Skin of body (tissue), 2 donors: Measurements from ENCODE around the gene PELI2. TPM values are rescaled to one million over a fixed set of nuclear protein-coding genes. Genes with fewer than 3 reads are reported as not detected.

ENCODE experiments used
- DNase-seq: peaks from one replicate; lab custom pipeline; 2025; lab: John Stamatoyannopoulos, UW
- total RNA-seq: library from RNA; depleted of rRNA; stranded (reverse); fragments of >200 nt; gene quantifications from one replicate; pipeline ENCODE4 v1.2.3, GENCODE V29; 2014

PELI2 gene
- total RNA-seq, 1 donor from 2014 or later = 22.5 TPM

GRCh38 chr14:56118611-56119181 is 485 bp downstream of the PELI2 start:
- no peak for DNase-seq

DNA sequence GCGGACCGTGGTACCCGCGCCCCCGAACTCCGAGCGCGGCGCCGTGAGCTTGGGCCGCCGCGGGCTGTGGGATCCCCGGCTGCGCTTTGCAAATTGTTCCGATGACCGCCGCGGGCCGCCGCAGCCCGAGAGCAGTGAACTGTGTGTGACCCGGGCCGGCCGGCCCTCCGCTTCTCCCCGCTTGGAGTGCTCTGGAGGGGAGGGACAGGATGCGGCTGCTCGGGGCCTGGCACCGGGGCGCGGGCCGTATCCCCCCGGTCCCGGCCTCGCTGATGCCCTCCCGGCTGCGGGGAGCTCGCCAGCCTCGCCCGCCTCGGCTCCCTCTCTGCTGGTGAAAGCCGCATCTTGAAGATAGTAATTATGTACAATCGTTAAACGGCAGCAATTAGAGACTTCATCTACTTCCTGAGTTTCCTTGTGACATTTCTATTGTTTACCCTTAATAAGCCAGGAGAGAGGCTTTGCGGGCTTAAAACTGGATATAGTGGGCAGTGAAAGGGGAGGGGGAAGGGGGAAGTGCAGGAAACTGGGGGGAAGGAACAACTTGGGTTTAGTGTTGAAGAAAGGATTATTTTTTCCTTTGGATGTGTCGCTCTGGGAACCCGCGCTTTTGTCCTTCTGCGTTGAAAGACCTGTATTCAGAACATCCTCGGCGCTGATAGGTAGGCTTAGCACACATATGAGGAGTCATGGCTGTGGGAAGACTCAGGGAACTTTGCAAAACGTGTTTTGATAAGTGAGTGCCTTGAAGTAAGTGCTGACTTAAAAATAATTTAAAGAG is 1.2 kb downstream of the PELI2 start:
- DNase-seq = peak; percentile 41

- peak; percentile 41 for DNase-seq
These were observed 2.0 kb downstream of the PELI2 start for GRCh38 chr14:56120091-56120691.

GRCh38 chr14:56121816-56122215 is 3.6 kb downstream of the PELI2 start:
- peak; percentile 38 for DNase-seq

DNA sequence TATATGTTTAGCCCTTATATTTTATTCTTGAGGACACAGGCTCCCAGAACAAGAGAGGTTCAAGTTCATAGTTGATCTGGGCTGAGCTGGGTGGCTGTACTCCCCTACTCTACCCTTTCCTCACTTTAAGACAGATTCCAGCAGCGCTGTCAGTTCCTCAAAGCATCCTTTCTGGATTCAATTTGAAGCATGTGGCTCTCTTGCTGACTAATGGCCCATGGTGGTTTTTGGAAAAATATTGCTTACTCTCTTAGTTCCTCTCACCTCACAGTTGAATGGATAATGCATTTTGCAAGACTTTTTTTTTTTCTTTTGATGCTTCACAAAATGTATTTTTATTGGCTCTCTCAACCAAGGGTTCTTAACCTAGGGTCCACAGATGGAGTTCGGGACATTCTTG is 4.1 kb downstream of the PELI2 start:
- peak; percentile 38 for DNase-seq

- DNase-seq = peak; percentile 34
These were observed 6.1 kb downstream of the PELI2 start for GRCh38 chr14:56124327-56124726.

- no peak for DNase-seq
These were observed 7.8 kb downstream of the PELI2 start for GRCh38 chr14:56125772-56126636.

GRCh38 chr14:56126637-56126913 is 8.4 kb downstream of the PELI2 start:
- DNase-seq = no peak

DNA sequence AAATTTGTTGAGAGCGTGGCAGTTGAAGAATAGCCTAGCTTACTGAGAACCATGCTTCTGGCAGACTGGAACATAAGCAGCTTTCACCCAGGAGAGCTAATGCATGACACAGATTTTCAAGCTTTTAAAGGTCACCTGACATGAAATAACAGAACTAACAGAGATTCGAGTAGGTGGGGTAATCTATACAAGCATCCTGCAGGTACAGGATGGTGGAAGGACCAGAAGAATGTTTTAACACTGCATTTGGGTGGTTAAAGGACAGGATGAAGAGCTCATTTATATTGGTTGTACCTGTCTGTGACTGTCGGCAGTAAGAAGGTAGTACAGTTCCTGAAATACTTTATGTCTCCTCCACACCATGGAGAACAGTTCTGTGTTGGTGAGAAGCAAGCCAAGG is 8.9 kb downstream of the PELI2 start:
- DNase-seq = no peak

GRCh38 chr14:56129092-56129491 is 10.9 kb downstream of the PELI2 start:
- DNase-seq = no peak

DNA sequence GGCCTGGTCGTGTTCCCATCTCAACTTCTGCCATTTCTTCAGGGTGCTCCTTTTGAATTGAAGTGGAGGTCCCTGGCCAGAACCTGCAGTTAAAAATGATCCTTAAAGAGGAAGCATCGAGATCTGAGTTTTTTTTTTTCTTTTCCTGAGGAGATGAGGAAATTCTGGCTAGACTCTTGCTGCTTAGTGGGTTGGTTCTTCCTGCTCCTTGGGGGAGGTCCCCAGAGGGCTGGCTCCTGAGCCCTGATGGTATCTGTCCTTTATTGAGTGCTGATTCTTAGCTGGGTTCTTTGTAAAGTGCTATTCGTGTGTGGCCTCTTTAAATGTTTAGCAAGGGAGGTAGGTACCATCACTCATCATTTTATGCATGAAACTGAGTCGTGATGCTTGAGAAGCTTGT is 11.7 kb downstream of the PELI2 start:
- no peak for DNase-seq

DNA sequence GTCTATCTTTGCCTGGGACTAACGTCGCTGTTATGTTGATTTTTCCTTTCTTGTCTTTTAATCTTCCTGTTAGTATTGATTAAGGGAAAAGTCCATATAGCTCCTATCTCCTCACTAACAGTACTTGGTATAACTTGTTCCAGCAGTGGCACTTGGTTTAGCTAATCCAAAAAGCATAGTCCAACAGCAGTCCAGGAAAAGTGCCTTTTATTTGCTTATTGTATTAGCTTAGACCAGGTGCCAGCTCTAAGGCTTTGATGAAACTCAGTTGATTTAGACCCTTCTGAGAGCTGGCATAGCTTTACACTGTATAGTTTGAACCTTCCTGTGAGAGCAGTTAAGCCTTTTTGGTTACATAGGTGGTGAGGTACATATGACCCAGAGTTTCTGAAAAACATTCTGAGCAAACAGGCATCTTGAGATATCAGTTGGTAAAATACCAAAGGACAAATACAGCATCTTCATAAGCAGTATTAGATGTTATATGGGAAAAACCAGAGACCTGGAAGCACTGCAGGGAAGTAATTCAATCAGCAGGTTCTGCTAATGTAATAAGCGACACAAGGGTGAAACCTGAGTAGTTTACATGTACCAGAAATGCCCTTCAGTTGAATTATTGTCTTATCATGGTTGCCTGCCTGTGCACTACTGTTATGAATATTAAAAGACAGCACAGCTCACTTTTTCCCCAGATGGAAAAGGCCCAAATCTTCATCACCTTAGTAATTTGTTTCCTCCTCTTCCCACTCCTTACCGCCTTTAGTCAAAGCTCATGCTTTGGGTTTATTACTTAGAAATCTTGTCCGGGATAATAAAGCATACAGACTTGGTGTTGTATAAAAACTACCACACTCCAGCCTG is 13.0 kb downstream of the PELI2 start:
- no peak for DNase-seq

- no peak for DNase-seq
These were observed 13.9 kb downstream of the PELI2 start for GRCh38 chr14:56131865-56132833.

GRCh38 chr14:56133547-56133946 is 15.3 kb downstream of the PELI2 start:
- no peak for DNase-seq

DNA sequence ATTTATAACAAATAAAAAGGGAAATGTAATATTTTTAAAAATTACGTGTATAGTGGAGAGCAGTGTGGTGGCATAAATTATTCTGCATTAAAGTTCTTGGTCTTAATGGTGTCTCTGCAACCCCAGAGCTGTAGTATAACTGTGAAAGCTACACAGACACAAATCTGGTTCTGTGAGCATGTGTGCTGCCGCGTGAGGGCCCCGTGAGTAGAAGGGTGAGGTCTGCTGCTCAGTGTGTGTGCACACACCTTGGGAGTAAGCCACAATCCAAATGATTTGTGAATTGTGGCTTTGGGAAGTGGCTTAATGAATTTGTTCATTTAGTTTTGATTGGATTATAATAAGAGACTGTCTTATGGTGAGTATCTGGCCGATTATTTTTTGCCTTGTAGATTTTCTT is 16.8 kb downstream of the PELI2 start:
- DNase-seq = no peak

- DNase-seq = no peak
These were observed 17.5 kb downstream of the PELI2 start for GRCh38 chr14:56135668-56136067.

DNA sequence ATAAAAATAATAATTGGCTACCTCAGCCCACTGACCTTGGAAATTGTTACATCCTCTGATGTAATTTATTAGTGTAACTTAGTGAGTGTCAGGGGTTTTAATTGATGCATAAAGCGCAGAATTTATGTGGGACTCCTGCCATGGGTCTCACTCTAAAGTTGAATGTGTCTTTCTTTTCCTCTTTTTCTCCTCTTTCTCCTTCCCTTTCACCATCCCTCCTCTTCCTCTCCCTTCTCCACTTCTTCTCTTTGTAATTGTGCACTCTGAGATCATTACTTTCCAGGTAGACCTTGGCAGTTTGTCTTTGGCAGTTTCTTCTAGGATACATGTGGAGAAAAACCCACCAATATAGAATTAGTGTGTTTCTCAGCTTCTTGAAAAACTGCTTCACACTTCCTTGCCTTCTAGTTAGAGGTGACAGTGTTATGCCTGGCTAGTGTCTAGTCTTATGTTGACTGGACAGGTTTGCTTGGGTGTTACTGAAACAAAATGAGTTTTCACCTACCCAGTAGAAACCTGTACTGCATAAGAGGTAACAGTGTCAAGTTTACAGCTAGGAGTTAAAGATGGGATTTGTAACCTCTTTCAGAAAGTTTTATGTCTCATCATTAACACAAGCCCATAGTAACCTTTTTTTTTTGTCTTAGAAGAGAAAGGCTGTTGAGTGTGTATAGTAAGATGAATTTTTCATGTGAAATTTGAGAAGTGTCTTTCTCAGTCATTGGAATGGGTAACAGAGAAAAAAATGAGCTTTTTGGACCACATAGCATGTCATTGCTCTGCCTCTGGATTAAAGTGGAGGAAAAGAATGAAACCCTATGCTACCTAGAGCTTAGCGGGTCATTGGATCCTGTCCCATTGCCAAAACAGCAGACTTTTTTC is 18.6 kb downstream of the PELI2 start:
- DNase-seq = no peak

GRCh38 chr14:56137453-56137807 is 19.2 kb downstream of the PELI2 start:
- DNase-seq = no peak

GRCh38 chr14:56137849-56138248 is 19.6 kb downstream of the PELI2 start:
- DNase-seq = no peak
